GM12878 (cell line): ENCODE results near the gene ZBTB8OS. TPM values are rescaled to one million over a fixed set of nuclear protein-coding genes. Genes with fewer than 3 reads are reported as not detected.
"Not testable (repeated sequence)": the region's sequence is repeated elsewhere in the genome, so short reads cannot be mapped to it uniquely, and the experiment has no call there.

Source experiments
- ATAC-seq: fragments of 200-7000 bp; cut with Tn5 transposase; 3 replicates; pipeline ENCODE4 v1.9.1; 2020; ENCODE audit warnings: mild to moderate bottlenecking, moderate library complexity
- BruUV-seq: library from RNA; stranded (reverse); fragments of 400-500 nt; replicated peaks from 2 replicates; lab custom pipeline; 2021; lab: Mats Ljungman, UMichigan
- CTCF ChIA-PET: fragments of 300-600 bp; sonication (Branson Sonifier 250); formaldehyde crosslinking; extraction: SDS; loops from one replicate; lab custom pipeline; 2021; ENCODE audit warnings: inconsistent platforms; lab: Yijun Ruan, JAX
- POLR2A ChIA-PET: fragments of 350-600 bp; formaldehyde crosslinking; extraction: SDS; loops from one replicate; lab custom pipeline; 2021; ENCODE audit warnings: inconsistent platforms; lab: Charles Lee
- RAD21 ChIA-PET: fragments of 300-600 bp; sonication (Branson Sonifier 250); formaldehyde crosslinking; loops from one replicate; lab custom pipeline; 2023; ENCODE audit warnings: antibody characterized with exemption; ENCODE audit not compliant: unreplicated experiment; lab: Charles Lee
- SMC1A ChIA-PET: fragments of 300-600 bp; sonication (Branson Sonifier 250); formaldehyde crosslinking; loops from one replicate; lab custom pipeline; 2023; ENCODE audit not compliant: unreplicated experiment, uncharacterized antibody; lab: Charles Lee
- DNase-seq: peaks from one replicate; pipeline ENCODE4 v3.0.0-alpha.2; 2011; ENCODE audit warnings: low read depth, low spot score
- FAIRE-seq: peaks from 3 replicates; lab custom pipeline; 2011; peaks lifted over from hg19 to GRCh38; lab: Jason Lieb, UNC
- H2AFZ ChIP-seq: 2 replicates; pipeline ENCODE4 v1.6.0; 2011; ENCODE audit warnings: low read depth, low read length, control low read depth; ENCODE audit not compliant: control insufficient read depth
- H3K27ac ChIP-seq: 2 replicates; pipeline ENCODE4 v1.5.1; 2011; ENCODE audit warnings: control low read depth; ENCODE audit not compliant: control insufficient read depth, insufficient read depth
- H3K27me3 ChIP-seq, 2 experiments: replicated peaks in 1 of 2; 2 replicates each; pipeline versions ENCODE4 v1.6.0 to v1.6.1; 2011; ENCODE audit warnings: low read length in 1 of 2; ENCODE audit not compliant: control insufficient read depth in 2 of 2, insufficient read depth in 2 of 2
- H3K36me3 ChIP-seq, 2 experiments: 2 replicates each; pipeline ENCODE4 v1.5.1; 2011; ENCODE audit warnings: low read length in 1 of 2; ENCODE audit not compliant: control insufficient read depth in 2 of 2, insufficient read depth in 2 of 2
- H3K4me1 ChIP-seq: 2 replicates; pipeline ENCODE4 v1.6.1; 2011; ENCODE audit warnings: mild to moderate bottlenecking, low read length, moderate library complexity, mixed read lengths; ENCODE audit not compliant: control insufficient read depth, insufficient read depth
- H3K4me2 ChIP-seq: 2 replicates; pipeline ENCODE4 v1.6.0; 2011; ENCODE audit warnings: control low read depth; ENCODE audit not compliant: control insufficient read depth, insufficient read depth
- H3K4me3 ChIP-seq: fragments of 200-600 bp; sonication (generic); 2 replicates; pipeline ENCODE4 v1.5.1; 2016
- H3K79me2 ChIP-seq: 2 replicates; pipeline ENCODE4 v1.6.0; 2011; ENCODE audit warnings: low read length; ENCODE audit not compliant: control insufficient read depth, insufficient read depth
- H3K9ac ChIP-seq: 2 replicates; pipeline ENCODE4 v1.8.0; 2011; ENCODE audit warnings: low read length, control low read depth, mixed read lengths; ENCODE audit not compliant: control insufficient read depth, insufficient read depth
- H3K9me3 ChIP-seq: replicated peaks from 3 replicates; pipeline ENCODE4 v1.5.1; 2011; ENCODE audit warnings: mild to moderate bottlenecking, low read length; ENCODE audit not compliant: control insufficient read depth, insufficient read depth
- H4K20me1 ChIP-seq: 2 replicates; pipeline ENCODE4 v1.6.0; 2011; ENCODE audit not compliant: control insufficient read depth, insufficient read depth
- CBX3 ChIP-seq: fragments of 200-600 bp; sonication (generic); IDR thresholded peaks from 2 replicates; pipeline ENCODE4 v1.6.1; 2016; ENCODE audit warnings: low read depth, borderline replicate concordance
- NFYB ChIP-seq: IDR thresholded peaks from 2 replicates; pipeline ENCODE4 v1.6.1; 2011; ENCODE audit warnings: low read depth, mild to moderate bottlenecking, low read length, improper control_type of control experiment, moderate library complexity; ENCODE audit not compliant: insufficient read depth
- RUNX3 ChIP-seq: IDR thresholded peaks from 2 replicates; pipeline ENCODE4 v1.6.1; 2012; ENCODE audit warnings: low read length, inconsistent platforms
- SIN3A ChIP-seq: IDR thresholded peaks from 2 replicates; pipeline ENCODE4 v1.6.1; 2012; ENCODE audit warnings: low read depth, low read length, improper control_type of control experiment
- SIX5 ChIP-seq: IDR thresholded peaks from 2 replicates; pipeline ENCODE4 v1.6.1; 2011; ENCODE audit warnings: mild to moderate bottlenecking, low read depth, low read length, moderate library complexity; ENCODE audit not compliant: severe bottlenecking
- SREBF1 ChIP-seq: IDR thresholded peaks from 2 replicates; pipeline ENCODE4 v1.6.1; 2012; ENCODE audit warnings: mild to moderate bottlenecking, low read length
- SREBF2 ChIP-seq: IDR thresholded peaks from 2 replicates; pipeline ENCODE4 v1.6.1; 2012; ENCODE audit warnings: mild to moderate bottlenecking, low read length
- ZBTB11 ChIP-seq: fragments of 450-650 bp; formaldehyde crosslinking; IDR thresholded peaks from 2 replicates; pipeline ENCODE4 v1.5.0; 2022; ENCODE audit warnings: mild to moderate bottlenecking, missing genetic modification characterization
- ZNF592 ChIP-seq: fragments of 450-650 bp; IDR thresholded peaks from 2 replicates; pipeline ENCODE4 v1.6.1; 2017; ENCODE audit warnings: mild to moderate bottlenecking, moderate library complexity
- WGBS: methylation state at CpG from one replicate; pipeline ENCODE4 v1.1.6; 2016; ENCODE audit warnings: low lambda C conversion rate; ENCODE audit not compliant: insufficient replicate concordance, insufficient coverage; ENCODE audit errors: missing lambda C conversion rate; 5-methylcytosine and 5-hydroxymethylcytosine counted together
- in situ Hi-C: fragments of 300-500 bp; cut with MboI; formaldehyde crosslinking; loops from 9 replicates; pipeline ENCODE4 v1.14.3; 2018; ENCODE audit warnings: mixed read lengths
- intact Hi-C: fragments of 100-400 bp; cut with micrococcal nuclease; formaldehyde crosslinking; loops from one replicate; pipeline ENCODE4 v1.14.2; 2022; ENCODE audit not compliant: unreplicated experiment
- polyA plus RNA-seq, 11 experiments: library from polyadenylated mRNA; depleted of rRNA in 4 of 11; unstranded in 6 of 11; stranded (reverse) in 5 of 11; fragments of >200 nt; fragmentation: Nextera tagmentation in 4 of 11; fragmentation: Illumina TruSeq in 1 of 11; extraction: Ambion mirVana in 4 of 11; extraction: Trizol in 1 of 11; gene quantifications; 1 replicate in 1 of 11; 2 replicates in 10 of 11; pipeline versions ENCODE4 v1.2.1 to v1.2.3, GENCODE V29; 2011 to 2016; ENCODE audit warnings: inconsistent platforms in 2 of 11, missing spikeins in 2 of 11, low read depth in 1 of 11
- total RNA-seq, 4 experiments: library from RNA; depleted of rRNA in 3 of 4; stranded (reverse); fragments of >200 nt in 3 of 4; fragmentation: Illumina TruSeq in 1 of 4; extraction: Trizol in 1 of 4; gene quantifications; 2 replicates each; pipeline versions ENCODE4 v1.2.1 to v1.2.3, GENCODE V29; 2013 to 2021

ZBTB8OS gene
- total and polyA plus RNA-seq, 10 of the 15 experiments (the other 5 are each of a cell fraction or from before 2014, with no cell fraction given), result 77.8 to 350 (median 139) TPM

GRCh38 chr1:32668716-32669115 is 18.4 kb upstream of the ZBTB8OS start:
- DNase-seq, POLR2A ChIA-PET, H3K4me2 ChIP-seq, intact Hi-C loops, RAD21 ChIA-PET, H3K9ac ChIP-seq, FAIRE-seq, H3K4me3 ChIP-seq, H3K4me1 ChIP-seq, in situ Hi-C loops, CTCF ChIA-PET, ATAC-seq, SMC1A ChIA-PET, H4K20me1 ChIP-seq, H3K79me2 ChIP-seq, H3K27me3 ChIP-seq, H2AFZ ChIP-seq, H3K27ac ChIP-seq, BruUV-seq, H3K9me3 ChIP-seq: not testable (repeated sequence)
- H3K36me3 ChIP-seq, result peaks cover 2 to 38% of the 10 kb centered on the region in 2 experiments
- WGBS, result 97% methylated on average over 5 of the region's 5 CpGs

GRCh38 chr1:32666901-32667566 is 16.7 kb upstream of the ZBTB8OS start:
- H3K4me1 ChIP-seq, result no peaks in the 10 kb centered on the region
- TSS peak; percentile 23 for BruUV-seq
- peaks cover 2 to 37% of the 10 kb centered on the region in 2 experiments for H3K36me3 ChIP-seq
- H4K20me1 ChIP-seq, result no peaks in the 10 kb centered on the region
- H3K4me3 ChIP-seq, result no peak overlapping the region
- H2AFZ ChIP-seq, result no peak overlapping the region
- H3K27ac ChIP-seq, result no peak overlapping the region
- FAIRE-seq (no peak), DNase-seq (no peak), ATAC-seq (no peak)
- H3K9me3 ChIP-seq, result no peaks in the 10 kb centered on the region
- H3K27me3 ChIP-seq, result no peaks in the 10 kb centered on the region
- 99% methylated on average over 12 of the region's 12 CpGs for WGBS
- in situ Hi-C loops, result no loop called here
- no peaks in the 10 kb centered on the region; the same call in none of the 2 replicates for H3K79me2 ChIP-seq
- H3K9ac ChIP-seq, result no peak overlapping the region
- ChIA-PET RAD21 (interaction anchor here (0.6 kb wide), 1 partner anchor 209 kb away, joined by 3 read pairs; no protein-coding TSS in a partner anchor), SMC1A (no interaction called here), CTCF (interaction anchor here (1.1 kb wide), 1 partner anchor 12 kb away, joined by 3 read pairs; no protein-coding TSS in a partner anchor), POLR2A (no interaction called here)
- H3K4me2 ChIP-seq, result no peak overlapping the region
- intact Hi-C loops, result no loop called here
- TF ChIP-seq CBX3, result no peak
- TF ChIP-seq SREBF1, result no peak
- TF ChIP-seq SIN3A, result no peak
- TF ChIP-seq NFYB, result no peak
- TF ChIP-seq RUNX3, result no peak
- TF ChIP-seq SREBF2, result no peak
- no peak for TF ChIP-seq SIX5
- no peak for TF ChIP-seq ZNF592
- TF ChIP-seq ZBTB11 (CRISPR knock-in tag), result no peak
